Adrenal gland (tissue), 12 donors: Measurements from ENCODE around the gene DNASE2. TPM values are rescaled to one million over a fixed set of nuclear protein-coding genes. Genes with fewer than 3 reads are reported as not detected.

ENCODE experiments used
- DNase-seq, 7 donors: peaks; one replicate each; pipeline ENCODE4 v3.0.0-alpha.2; 2019 to 2020
- H3K27ac ChIP-seq, 5 donors: fragments of 200-600 bp; sonication (generic) in 4 of 5; 1 replicate in 3 of 5; 2 replicates in 2 of 5; pipeline versions ENCODE4 v1.5.1 to v1.8.0; 2016 to 2020; ENCODE audit warnings: mild to moderate bottlenecking in 1 of 5
- H3K27me3 ChIP-seq: fragments of 200-600 bp; 2 replicates; pipeline ENCODE4 v1.8.0; 2021
- H3K36me3 ChIP-seq, 2 donors: fragments of 200-600 bp; replicated peaks in 1 of 2; 1 replicate in 1 of 2; 2 replicates in 1 of 2; pipeline versions ENCODE4 v1.5.1 to v1.8.0; 2018 to 2022
- H3K4me1 ChIP-seq, 2 donors: fragments of 200-600 bp; replicated peaks in 1 of 2; 1 replicate in 1 of 2; 2 replicates in 1 of 2; pipeline versions ENCODE4 v1.5.1 to v1.8.0; 2018 to 2021
- H3K4me3 ChIP-seq, 4 donors: fragments of 200-600 bp; sonication (generic) in 3 of 4; one replicate each; pipeline ENCODE4 v1.5.1; 2016 to 2018
- H3K9me3 ChIP-seq, 3 donors: fragments of 200-600 bp; sonication (generic) in 1 of 3; replicated peaks in 1 of 3; 1 replicate in 2 of 3; 2 replicates in 1 of 3; pipeline versions ENCODE4 v1.5.1 to v1.8.0; 2016 to 2021
- POLR2A ChIP-seq, 2 donors: fragments of 450-650 bp; IDR thresholded peaks; one replicate each; pipeline ENCODE4 v1.6.1; 2017; ENCODE audit warnings: antibody characterized with exemption in 2 of 2, mild to moderate bottlenecking in 2 of 2, moderate library complexity in 1 of 2
- WGBS, 4 donors: extraction: QIAGEN DNeasy Blood & Tissue Kit in 2 of 4; methylation state at CpG; one replicate each; pipeline versions ENCODE4 v1.1.5 to v1.1.7; 2013 to 2017; 5-methylcytosine and 5-hydroxymethylcytosine counted together
- intact Hi-C, 2 donors: fragments of 100-400 bp; cut with DNase I; formaldehyde crosslinking; loops; one replicate each; pipeline versions ENCODE4 v1.14.1 to v1.15.0; 2022 to 2023
- polyA plus RNA-seq, 3 donors: library from polyadenylated mRNA; stranded (reverse); fragments of 200-250 nt in 2 of 3; fragments of 350-450 nt in 1 of 3; fragmentation: Illumina TruSeq in 1 of 3; extraction: RNeasy Lipid Tissue Mini Kit (QIAGEN cat#74804) in 1 of 3; gene quantifications; one replicate each; pipeline ENCODE4 v1.2.3, GENCODE V29; 2013 to 2014
- total RNA-seq, 9 donors: library from RNA; depleted of rRNA in 4 of 9; stranded (reverse); fragments of >200 nt in 4 of 9; fragments of 120-200 nt in 1 of 9; fragmentation: NEBNext Ultra II Directional in 1 of 9; extraction: Animal tissue kit (Norgen Biotek cat#: 25700) in 1 of 9; gene quantifications; one replicate each; pipeline versions ENCODE4 v1.1.0 to v1.2.4, GENCODE V29; 2013 to 2023
- TF ChIP-seq, protein P1 (sequence below), 6 experiments: fragments of 450-650 bp in 4 of 6; fragments of 200-600 bp in 2 of 6; sonication (generic) in 1 of 6; IDR thresholded peaks; 1 replicate in 5 of 6; 2 replicates in 1 of 6; pipeline versions ENCODE4 v1.5.1 to v1.8.0; 2016 to 2021; ENCODE audit warnings: antibody characterized with exemption in 6 of 6, mild to moderate bottlenecking in 2 of 6, moderate library complexity in 1 of 6
- donor health status: healthy with polysubstance abuse.
- donor health status: Bipolar disorder and iron deficiency.
- donor health status: DM: yes; HTN: yes; CAD: no.
- donor health status: DM: no; HTN: no; CAD: no.
- donor health status: DM: no; HTN: no; CAD: no.
- donor health status: DM: yes; HTN: yes; CAD: no.

DNASE2 gene
- total and polyA plus RNA-seq, 12 donors = 3.3 to 83.4 (median 51.3) TPM

GRCh38 chr19:12837225-12837624, 44.0 kb downstream of the DNASE2 start:
- Histone ChIP-seq H3K4me1 (peaks cover 10 to 22% of the 10 kb centered on the region in 2 donors), H3K9me3 (no peaks in the 10 kb centered on the region), H3K27me3 (peaks cover 79% of the 10 kb centered on the region), H3K36me3 (no peaks in the 10 kb centered on the region), H3K27ac (no peak overlapping the region), H3K4me3 (no peak overlapping the region)
- WGBS, 4 donors = 65 to 74% (median 71%) methylated on average over 4 of the region's 4 CpGs
- intact Hi-C loops = no loop called here
- no peak for DNase-seq
- TF ChIP-seq POLR2A (IDR thresholded peaks at IDR 0.05) = no peak
- TF ChIP-seq, protein P1, sequence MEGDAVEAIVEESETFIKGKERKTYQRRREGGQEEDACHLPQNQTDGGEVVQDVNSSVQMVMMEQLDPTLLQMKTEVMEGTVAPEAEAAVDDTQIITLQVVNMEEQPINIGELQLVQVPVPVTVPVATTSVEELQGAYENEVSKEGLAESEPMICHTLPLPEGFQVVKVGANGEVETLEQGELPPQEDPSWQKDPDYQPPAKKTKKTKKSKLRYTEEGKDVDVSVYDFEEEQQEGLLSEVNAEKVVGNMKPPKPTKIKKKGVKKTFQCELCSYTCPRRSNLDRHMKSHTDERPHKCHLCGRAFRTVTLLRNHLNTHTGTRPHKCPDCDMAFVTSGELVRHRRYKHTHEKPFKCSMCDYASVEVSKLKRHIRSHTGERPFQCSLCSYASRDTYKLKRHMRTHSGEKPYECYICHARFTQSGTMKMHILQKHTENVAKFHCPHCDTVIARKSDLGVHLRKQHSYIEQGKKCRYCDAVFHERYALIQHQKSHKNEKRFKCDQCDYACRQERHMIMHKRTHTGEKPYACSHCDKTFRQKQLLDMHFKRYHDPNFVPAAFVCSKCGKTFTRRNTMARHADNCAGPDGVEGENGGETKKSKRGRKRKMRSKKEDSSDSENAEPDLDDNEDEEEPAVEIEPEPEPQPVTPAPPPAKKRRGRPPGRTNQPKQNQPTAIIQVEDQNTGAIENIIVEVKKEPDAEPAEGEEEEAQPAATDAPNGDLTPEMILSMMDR (IDR thresholded peaks at IDR 0.05) = no peak

GRCh38 chr19:12836529-12836863, 44.8 kb downstream of the DNASE2 start:
- no peak for DNase-seq
- intact Hi-C loops = no loop called here
- no peaks in the 10 kb centered on the region for H3K36me3 ChIP-seq
- WGBS, 4 donors = 3 to 12% (median 8%) methylated on average over 5 to 6 of the region's 6 CpGs
- H3K4me1 ChIP-seq = peaks cover 10 to 20% of the 10 kb centered on the region in 2 donors
- H3K27ac ChIP-seq = no peak overlapping the region
- no peaks in the 10 kb centered on the region for H3K9me3 ChIP-seq
- TF ChIP-seq POLR2A (IDR thresholded peaks at IDR 0.05) = no peak
- TF ChIP-seq, protein P1 (IDR thresholded peaks at IDR 0.05) = no peak
- peaks cover 71% of the 10 kb centered on the region for H3K27me3 ChIP-seq
- no peak overlapping the region for H3K4me3 ChIP-seq

- intact Hi-C loops = no loop called here
- Histone ChIP-seq H3K36me3 (no peaks in the 10 kb centered on the region), H3K9me3 (no peaks in the 10 kb centered on the region), H3K27ac (no peak overlapping the region), H3K27me3 (peaks cover 59% of the 10 kb centered on the region), H3K4me3 (no peak overlapping the region), H3K4me1 (peaks cover 3 to 12% of the 10 kb centered on the region in 2 donors)
- TF ChIP-seq POLR2A (IDR thresholded peaks at IDR 0.05) = no peak
- TF ChIP-seq, protein P1 (IDR thresholded peaks at IDR 0.05) = no peak
- DNase-seq = peak in 3 of 7 donors; percentile 34 to 73 (median 52)
- WGBS, 4 donors = 5 to 11% (median 6%) methylated on average over 26 to 39 of the region's 39 CpGs
Observed at GRCh38 chr19:12834976-12835757, 46.1 kb downstream of the DNASE2 start.

DNA sequence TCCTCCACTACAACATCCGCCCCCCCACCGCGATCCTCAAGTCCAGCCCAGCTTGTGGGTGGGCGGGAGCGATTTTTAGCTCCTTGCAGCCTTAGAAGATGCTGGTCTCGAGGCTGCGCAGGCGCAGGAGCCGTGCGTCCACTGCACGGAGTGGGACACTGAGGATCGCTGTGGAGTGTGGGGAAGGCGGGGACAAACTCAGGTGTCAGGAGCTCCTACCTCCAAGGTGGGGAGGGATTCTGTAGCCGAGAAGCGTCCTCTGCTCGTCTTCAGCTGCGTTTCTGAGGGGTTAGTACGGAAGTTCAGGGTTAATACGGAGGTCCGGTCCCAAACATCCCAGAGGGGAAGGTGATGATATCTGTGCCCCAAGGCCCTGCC, 46.7 kb downstream of the DNASE2 start, which contains the start of gene RTBDN:
TSS of gene RTBDN (minus strand) at position 14 of the 378 bp plus-strand sequence. CDS start 4,600 bp downstream, outside the sequence.
- WGBS, 4 donors = 8 to 14% (median 10%) methylated on average over 14 to 20 of the region's 20 CpGs
- intact Hi-C loops = no loop called here
- Histone ChIP-seq H3K4me1 (peaks cover 3 to 12% of the 10 kb centered on the region in 2 donors), H3K27ac (peak within 1 kb of the TSS in 1 of 5 donors; percentile 34), H3K9me3 (no peaks in the 10 kb centered on the region), H3K4me3 (peak within 1 kb of the TSS in 1 of 4 donors; percentile 48), H3K27me3 (peaks cover 53% of the 10 kb centered on the region), H3K36me3 (no peaks in the 10 kb centered on the region)
- DNase-seq = no peak
- TF ChIP-seq, protein P1 (IDR thresholded peaks at IDR 0.05) = no peak
- TF ChIP-seq POLR2A (IDR thresholded peaks at IDR 0.05) = no peak
